HepG2 (cell line): ENCODE results near the gene ARID5B. TPM values are rescaled to one million over a fixed set of nuclear protein-coding genes. Genes with fewer than 3 reads are reported as not detected.

Experiments used
- ATAC-seq: fragments of 200-7000 bp; cut with Tn5 transposase; 3 replicates; pipeline ENCODE4 v1.9.1; 2020; ENCODE audit warnings: mild to moderate bottlenecking, moderate library complexity
- BruUV-seq: library from RNA; stranded (reverse); fragments of 400-500 nt; replicated peaks from 2 replicates; lab custom pipeline; 2021; lab: Mats Ljungman, UMichigan
- CTCF ChIA-PET: fragments of 300-600 bp; formaldehyde crosslinking; extraction: SDS; loops from one replicate; lab custom pipeline; 2021; ENCODE audit warnings: low total read pairs, inconsistent platforms, low intra/inter-chr PET ratio; lab: Yijun Ruan, JAX
- POLR2A ChIA-PET: fragments of 350-600 bp; sonication (Branson Sonifier 250); formaldehyde crosslinking; loops from one replicate; lab custom pipeline; 2020; ENCODE audit warnings: antibody characterized with exemption, inconsistent platforms; lab: Yijun Ruan, JAX
- DNase-seq: peaks from one replicate; pipeline ENCODE4 v3.0.0-alpha.2; 2015; ENCODE audit warnings: low spot score
- FAIRE-seq: peaks from 3 replicates; lab custom pipeline; 2011; peaks lifted over from hg19 to GRCh38; lab: Jason Lieb, UNC
- H2AFZ ChIP-seq: one replicate; pipeline ENCODE4 v1.6.1; 2011; ENCODE audit warnings: low read length, inconsistent platforms
- H3K27ac ChIP-seq: fragments of 300-600 bp; 3 replicates; pipeline ENCODE4 v1.8.0; 2011; ENCODE audit warnings: mixed run types, mild to moderate bottlenecking, mixed read lengths, low read length, inconsistent platforms; ENCODE audit not compliant: insufficient read depth; ENCODE audit errors: extremely low read length
- H3K27me3 ChIP-seq, 2 experiments: fragments of 200-600 bp in 1 of 2; 2 replicates in 1 of 2; 3 replicates in 1 of 2; pipeline versions ENCODE4 v1.6.0 to v1.8.0; 2011; ENCODE audit warnings: low read length in 2 of 2, mild to moderate bottlenecking in 2 of 2, moderate library complexity in 2 of 2, inconsistent platforms in 1 of 2; ENCODE audit not compliant: insufficient read depth in 2 of 2, control insufficient read depth in 1 of 2
- H3K36me3 ChIP-seq, 2 experiments: fragments of 200-600 bp in 1 of 2; replicated peaks in 1 of 2; 2 replicates in 1 of 2; 3 replicates in 1 of 2; pipeline versions ENCODE4 v1.5.1 to v1.8.0; 2011; ENCODE audit warnings: low read length in 2 of 2, inconsistent platforms in 1 of 2; ENCODE audit not compliant: insufficient read depth in 2 of 2, control insufficient read depth in 1 of 2
- H3K4me1 ChIP-seq: 2 replicates; pipeline ENCODE4 v1.5.1; 2012; ENCODE audit warnings: low read length, inconsistent platforms; ENCODE audit not compliant: insufficient read depth
- H3K4me2 ChIP-seq: 2 replicates; pipeline ENCODE4 v1.6.0; 2011; ENCODE audit warnings: low read depth, low read length, inconsistent platforms
- H3K4me3 ChIP-seq, 3 experiments: fragments of 200-600 bp in 1 of 3; sonication (generic), shearing (Covaris generic) in 1 of 3; replicated peaks in 1 of 3; 2 replicates each; pipeline ENCODE4 v1.5.1; 2011 to 2016; ENCODE audit warnings: low read length in 3 of 3, inconsistent platforms in 2 of 3, low read depth in 2 of 3, mild to moderate bottlenecking in 2 of 3, control low read depth in 1 of 3, mixed read lengths in 1 of 3; ENCODE audit not compliant: insufficient read depth in 1 of 3
- H3K79me2 ChIP-seq: one replicate; pipeline ENCODE4 v1.6.1; 2011; ENCODE audit warnings: low read length, inconsistent platforms; ENCODE audit not compliant: insufficient read depth
- H3K9ac ChIP-seq: 2 replicates; pipeline ENCODE4 v1.6.0; 2011; ENCODE audit warnings: mild to moderate bottlenecking, low read depth, low read length, inconsistent platforms; ENCODE audit not compliant: insufficient read depth
- H3K9me3 ChIP-seq: 2 replicates; pipeline ENCODE4 v1.5.1; 2012; ENCODE audit warnings: mild to moderate bottlenecking, low read length
- H4K20me1 ChIP-seq: 2 replicates; pipeline ENCODE4 v1.6.0; 2011; ENCODE audit warnings: inconsistent platforms, mild to moderate bottlenecking, low read length, moderate library complexity; ENCODE audit not compliant: insufficient read depth
- CSRNP2 ChIP-seq: sonication (generic); formaldehyde crosslinking; conservative IDR thresholded peaks from 2 replicates; pipeline ENCODE4 v1.8.0; 2022; ENCODE audit warnings: low read depth, missing genetic modification reagents
- KAT7 ChIP-seq: IDR thresholded peaks from 2 replicates; pipeline ENCODE4 v1.6.1; 2018; ENCODE audit warnings: borderline replicate concordance, missing compliant biosample characterization
- PHF20 ChIP-seq: sonication (generic); formaldehyde crosslinking; IDR thresholded peaks from 2 replicates; pipeline ENCODE4 v1.5.0; 2020; ENCODE audit warnings: mild to moderate bottlenecking, missing genetic modification reagents
- PLRG1 ChIP-seq: fragments of 450-650 bp; conservative IDR thresholded peaks from 2 replicates; pipeline ENCODE4 v1.6.1; 2016
- TRAFD1 ChIP-seq: sonication (generic); formaldehyde crosslinking; IDR thresholded peaks from 2 replicates; pipeline ENCODE4 v1.5.1; 2020; ENCODE audit warnings: missing genetic modification reagents, mild to moderate bottlenecking, borderline replicate concordance
- ZBTB42 ChIP-seq: sonication (generic); formaldehyde crosslinking; IDR thresholded peaks from 2 replicates; pipeline ENCODE4 v1.5.0; 2020; ENCODE audit warnings: mild to moderate bottlenecking, missing genetic modification reagents
- ZNF550 ChIP-seq: sonication (generic); formaldehyde crosslinking; IDR thresholded peaks from 2 replicates; pipeline ENCODE4 v1.4.0; 2020; ENCODE audit warnings: mild to moderate bottlenecking, missing genetic modification reagents, borderline replicate concordance
- ZNF572 ChIP-seq: sonication (generic); formaldehyde crosslinking; IDR thresholded peaks from 2 replicates; pipeline ENCODE4 v1.5.1; 2020; ENCODE audit warnings: mild to moderate bottlenecking, missing genetic modification reagents
- ZNF644 ChIP-seq: IDR thresholded peaks from 2 replicates; pipeline ENCODE4 v1.6.1; 2016; ENCODE audit warnings: low read depth
- ZNF746 ChIP-seq: sonication (generic); formaldehyde crosslinking; IDR thresholded peaks from 2 replicates; pipeline ENCODE4 v1.8.0; 2022; ENCODE audit warnings: mild to moderate bottlenecking, missing genetic modification reagents
- ZNF781 ChIP-seq: sonication (generic); formaldehyde crosslinking; IDR thresholded peaks from 2 replicates; pipeline ENCODE4 v1.5.1; 2020; ENCODE audit warnings: borderline replicate concordance, mild to moderate bottlenecking, missing genetic modification reagents; ENCODE audit errors: not compliant biosample characterization
- WGBS: methylation state at CpG from one replicate; pipeline ENCODE4 v1.1.6; 2017; ENCODE audit warnings: low lambda C conversion rate; 5-methylcytosine and 5-hydroxymethylcytosine counted together
- in situ Hi-C: cut with HindIII; loops from 2 replicates; pipeline ENCODE4 v1.10.0; 2017; ENCODE audit warnings: low pct_unique_long_range_greater_than_20kb; ENCODE audit not compliant: extremely low pct_ligation_motif_present
- intact Hi-C: fragments of 100-400 bp; cut with micrococcal nuclease; formaldehyde crosslinking; loops from one replicate; pipeline ENCODE4 v1.10.0; 2022; ENCODE audit not compliant: unreplicated experiment
- polyA plus RNA-seq, 8 experiments: library from polyadenylated mRNA; depleted of rRNA in 3 of 8; stranded (reverse) in 7 of 8; unstranded in 1 of 8; fragments of >200 nt; fragmentation: Illumina TruSeq in 4 of 8; extraction: Trizol in 4 of 8; gene quantifications; 2 replicates each; pipeline versions ENCODE4 v1.2.1 to v1.2.3, GENCODE V29; 2011 to 2016; ENCODE audit warnings: low read depth in 4 of 8, missing spikeins in 1 of 8, mixed read lengths in 1 of 8; ENCODE audit not compliant: insufficient read depth in 1 of 8
- total RNA-seq, 5 experiments: library from RNA; depleted of rRNA; stranded (reverse); fragments of >200 nt; fragmentation: Illumina TruSeq; extraction: Trizol; gene quantifications; 2 replicates each; pipeline ENCODE4 v1.2.3, GENCODE V29; 2016; ENCODE audit warnings: low read depth in 1 of 5

The ARID5B gene
- total and polyA plus RNA-seq, 2 of the 13 experiments (the other 11 are each of a cell fraction or from before 2014, with no cell fraction given), result 6.2 to 21.1 TPM

GRCh38 chr10:61882621-61883370 is 18.7 kb upstream of the ARID5B start:
- ChIA-PET CTCF (no interaction called here), POLR2A (no interaction called here)
- Histone ChIP-seq H3K79me2 (no peaks in the 10 kb centered on the region), H3K4me3 (no peak overlapping the region), H3K9me3 (no peaks in the 10 kb centered on the region), H4K20me1 (no peaks in the 10 kb centered on the region), H3K27ac (no peak overlapping the region), H3K36me3 (no peaks in the 10 kb centered on the region), H3K4me1 (peaks cover 16% of the 10 kb centered on the region), H2AFZ (no peak overlapping the region), H3K9ac (no peak overlapping the region), H3K4me2 (no peak overlapping the region), H3K27me3 (no peaks in the 10 kb centered on the region; a peak in 1 of 5 replicates)
- TF ChIP-seq CSRNP2 (CRISPR knock-in tag), result no peak
- FAIRE-seq (no peak), ATAC-seq (no peak), DNase-seq (no peak)
- in situ Hi-C loops (no loop called here), intact Hi-C loops (no loop called here)
- WGBS, result 85% methylated on average over 6 of the region's 6 CpGs
- no TSS peak for BruUV-seq

GRCh38 chr10:61883371-61884025 is 18.0 kb upstream of the ARID5B start:
- no peaks in the 10 kb centered on the region for H3K79me2 ChIP-seq
- H3K4me1 ChIP-seq, result peaks cover 9% of the 10 kb centered on the region; the same call in 1 of the 2 replicates
- in situ Hi-C loops, result no loop called here
- no peaks in the 10 kb centered on the region for H4K20me1 ChIP-seq
- H3K36me3 ChIP-seq, result no peaks in the 10 kb centered on the region
- ChIA-PET POLR2A (no interaction called here), CTCF (no interaction called here)
- no peaks in the 10 kb centered on the region for H3K9me3 ChIP-seq
- H3K4me3 ChIP-seq, result no peak overlapping the region
- no peak for DNase-seq
- no peak overlapping the region for H3K27ac ChIP-seq
- BruUV-seq, result no TSS peak
- FAIRE-seq, result no peak
- WGBS, result 42% methylated on average over 6 of the region's 7 CpGs
- ATAC-seq, result no peak
- no peak overlapping the region for H3K4me2 ChIP-seq
- H3K27me3 ChIP-seq, result no peaks in the 10 kb centered on the region; a peak in 1 of 5 replicates
- H3K9ac ChIP-seq, result no peak overlapping the region
- no peak for TF ChIP-seq ZNF550 (CRISPR knock-in tag)
- no peak for TF ChIP-seq ZNF746 (CRISPR knock-in tag)
- no peak for TF ChIP-seq KAT7 (CRISPR knock-in tag)
- no peak for TF ChIP-seq ZNF572 (CRISPR knock-in tag)
- TF ChIP-seq PHF20 (CRISPR knock-in tag), result no peak
- no peak for TF ChIP-seq TRAFD1 (CRISPR knock-in tag)
- TF ChIP-seq ZBTB42 (CRISPR knock-in tag), result no peak
- no peak for TF ChIP-seq PLRG1
- no peak for TF ChIP-seq ZNF781 (CRISPR knock-in tag)
- TF ChIP-seq ZNF644 (CRISPR knock-in tag), result no peak
- H2AFZ ChIP-seq, result no peak overlapping the region
- intact Hi-C loops, result loop anchor here (2.0 kb wide), 1 partner anchor 13 kb away; no protein-coding TSS in a partner anchor
